ENCODE measurements around the gene HMX1. TPM values are rescaled to one million over a fixed set of nuclear protein-coding genes. Genes with fewer than 3 reads are reported as not detected.

Gene HMX1
- total RNA-seq, 4 donors from 2014 or later: 2.6 TPM; not detected in 3

GRCh38 chr4:8900588-8900987 is 28.9 kb upstream of the HMX1 start:
- TF ChIP-seq POLR2A (IDR thresholded peaks at IDR 0.05) (no peak), CTCF (IDR thresholded peaks at IDR 0.05) (no peak)
- Histone ChIP-seq H3K27me3 (no peaks in the 10 kb centered on the region), H3K4me3 (replicated peaks in 1 of 3) (no peak overlapping the region), H3K4me1 (no peaks in the 10 kb centered on the region), H3K36me3 (no peaks in the 10 kb centered on the region), H3K27ac (no peak overlapping the region), H3K9me3 (no peaks in the 10 kb centered on the region)
- intact Hi-C loops (cut with DNase I): no loop called here
- 86 to 91% methylated on average over 6 of the region's 6 CpGs for WGBS, 2 donors
- DNase-seq: no peak

- H3K9me3 ChIP-seq: no peaks in the 10 kb centered on the region
- no peaks in the 10 kb centered on the region for H3K4me1 ChIP-seq
- DNase-seq: no peak
- peaks cover 5% of the 10 kb centered on the region for H3K27me3 ChIP-seq
- TF ChIP-seq POLR2A (IDR thresholded peaks at IDR 0.05) (no peak), CTCF (IDR thresholded peaks at IDR 0.05) (no peak)
- no peaks in the 10 kb centered on the region for H3K36me3 ChIP-seq
- intact Hi-C loops (cut with DNase I): no loop called here
- WGBS, 2 donors: 52 to 54% methylated on average over 10 of the region's 10 CpGs
- H3K27ac ChIP-seq: no peak overlapping the region
- no peak overlapping the region for H3K4me3 ChIP-seq (replicated peaks in 1 of 3)
Measured at GRCh38 chr4:8898419-8898818, 26.8 kb upstream of the HMX1 start.

- peaks cover 5% of the 10 kb centered on the region for H3K27me3 ChIP-seq
- intact Hi-C loops (cut with DNase I): no loop called here
- no peak for DNase-seq
Measured at GRCh38 chr4:8897251-8898167, 25.9 kb upstream of the HMX1 start.

GRCh38 chr4:8896506-8896905 is 24.9 kb upstream of the HMX1 start:
- WGBS, 2 donors: 60 to 64% methylated on average over 5 of the region's 5 CpGs
- no peaks in the 10 kb centered on the region for H3K4me1 ChIP-seq
- no peaks in the 10 kb centered on the region for H3K36me3 ChIP-seq
- H3K27me3 ChIP-seq: peaks cover 9% of the 10 kb centered on the region
- H3K9me3 ChIP-seq: no peaks in the 10 kb centered on the region
- DNase-seq: no peak
- H3K4me3 ChIP-seq (replicated peaks in 1 of 3): no peak overlapping the region
- TF ChIP-seq CTCF (IDR thresholded peaks at IDR 0.05) (no peak), POLR2A (IDR thresholded peaks at IDR 0.05) (no peak)
- intact Hi-C loops (cut with DNase I): no loop called here
- H3K27ac ChIP-seq: no peak overlapping the region

More at GRCh38 chr4:8897251-8898167, 25.9 kb upstream of the HMX1 start:
- 40 to 41% methylated on average over 15 of the region's 15 CpGs for WGBS, 2 donors
- Histone ChIP-seq H3K36me3 (no peaks in the 10 kb centered on the region), H3K27ac (no peak overlapping the region), H3K9me3 (no peaks in the 10 kb centered on the region), H3K4me1 (no peaks in the 10 kb centered on the region), H3K4me3 (replicated peaks in 1 of 3) (no peak overlapping the region)
- TF ChIP-seq CTCF (IDR thresholded peaks at IDR 0.05): no peak
- no peak for TF ChIP-seq POLR2A (IDR thresholded peaks at IDR 0.05)

GRCh38 chr4:8896071-8896470 is 24.4 kb upstream of the HMX1 start:
- H3K4me3 ChIP-seq (replicated peaks in 1 of 3): no peak overlapping the region
- no peaks in the 10 kb centered on the region for H3K9me3 ChIP-seq
- H3K27me3 ChIP-seq: peaks cover 9% of the 10 kb centered on the region
- DNase-seq: no peak
- no peaks in the 10 kb centered on the region for H3K4me1 ChIP-seq
- H3K36me3 ChIP-seq: no peaks in the 10 kb centered on the region
- WGBS, 2 donors: 73 to 81% methylated on average over 5 to 6 of the region's 10 CpGs
- no peak overlapping the region for H3K27ac ChIP-seq
- intact Hi-C loops (cut with DNase I): no loop called here
- TF ChIP-seq POLR2A (IDR thresholded peaks at IDR 0.05) (no peak), CTCF (IDR thresholded peaks at IDR 0.05) (no peak)

Measured in thyroid gland (tissue), 4 donors.